GM19351 (cell line): ENCODE results near the gene COL21A1.

Experiments used
- ATAC-seq: cut with Tn5 transposase; IDR thresholded peaks from one replicate; pipeline ENCODE4 v1.9.1; 2021; ENCODE audit warnings: mild to moderate bottlenecking, moderate library complexity; ENCODE audit not compliant: unreplicated experiment

Gene COL21A1

DNA sequence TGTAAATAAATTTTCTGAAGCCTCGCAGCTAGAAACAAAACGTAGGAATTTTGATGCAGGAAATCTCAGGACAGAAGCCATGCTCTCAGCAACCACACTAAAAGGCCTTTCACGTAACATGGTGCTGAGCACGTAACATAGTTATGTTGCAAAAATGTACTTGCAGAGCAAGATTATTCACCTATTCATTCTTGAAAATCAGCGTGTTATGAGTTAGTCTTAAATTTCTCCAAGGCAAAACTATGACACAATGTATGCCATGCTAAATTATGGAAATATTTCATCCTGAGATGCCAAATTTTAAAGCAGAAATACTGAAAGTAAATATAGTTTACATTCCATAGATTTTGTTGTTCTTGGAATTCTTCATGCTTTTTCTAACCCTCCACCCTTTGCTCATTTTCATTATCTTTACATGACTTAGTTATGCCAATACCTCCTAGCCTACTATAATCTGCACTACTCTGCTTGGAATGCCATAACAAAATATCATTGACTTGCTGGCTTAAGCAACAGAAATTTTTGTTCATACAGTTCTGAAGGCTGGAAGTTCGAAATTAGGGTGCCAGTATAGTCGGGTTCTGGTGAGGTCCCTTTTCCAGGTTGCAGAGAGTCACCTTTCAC is 192.2 kb downstream of the COL21A1 start:
- ATAC-seq: no peak

GRCh38 chr6:56051202-56051598 is 196.2 kb downstream of the COL21A1 start:
- no peak for ATAC-seq

GRCh38 chr6:56050530-56051201 is 196.7 kb downstream of the COL21A1 start:
- no peak for ATAC-seq

DNA sequence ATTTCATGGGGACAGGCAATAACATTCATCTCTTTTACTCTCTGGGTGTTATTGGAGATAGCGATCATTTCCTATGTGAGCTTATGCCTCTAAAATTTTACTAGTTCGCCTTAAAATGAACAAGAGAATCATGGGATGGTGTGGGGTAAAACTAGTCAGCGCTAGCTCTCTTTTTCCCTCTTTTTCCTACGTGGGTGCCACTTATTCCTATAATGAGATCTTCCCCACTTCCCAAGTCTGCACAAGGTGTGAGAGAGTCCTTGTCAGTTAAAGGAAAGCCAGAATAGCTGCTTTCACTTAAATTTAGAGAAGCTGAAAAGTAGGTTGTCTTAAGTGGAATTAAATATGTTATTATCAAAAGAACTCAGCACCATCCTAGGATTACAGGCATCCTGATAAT is 198.8 kb downstream of the COL21A1 start:
- ATAC-seq: no peak

DNA sequence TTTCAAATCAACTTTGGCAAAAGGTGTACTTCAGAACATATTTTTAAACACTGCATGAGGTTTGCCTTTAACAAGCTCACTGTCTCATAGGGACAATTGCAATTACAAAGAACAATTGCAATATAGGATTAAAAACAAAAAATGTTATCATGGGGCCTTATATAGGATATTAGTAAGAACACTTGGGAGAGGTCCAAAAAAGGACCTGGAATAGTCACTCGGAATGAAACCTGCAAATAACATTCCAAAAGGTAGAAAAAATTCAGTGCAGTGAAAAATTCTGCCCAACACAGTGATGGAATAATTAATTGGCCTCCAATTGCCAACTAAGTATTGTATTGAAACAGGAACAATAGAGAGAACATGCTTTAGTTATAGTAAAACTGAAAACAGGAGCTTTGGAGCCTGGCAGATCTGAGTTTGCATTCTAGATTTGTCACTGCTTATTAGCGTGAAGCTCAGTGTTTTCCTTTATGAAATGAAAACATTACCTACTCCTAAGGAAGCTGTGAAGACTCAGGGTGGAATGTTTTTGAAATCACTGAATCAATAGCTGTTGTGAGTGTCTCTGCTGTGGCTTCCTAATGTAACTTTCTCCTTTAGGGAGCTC is 199.3 kb downstream of the COL21A1 start:
- ATAC-seq: no peak

- ATAC-seq: no peak
Observed at GRCh38 chr6:56046576-56046975, 200.8 kb downstream of the COL21A1 start.

DNA sequence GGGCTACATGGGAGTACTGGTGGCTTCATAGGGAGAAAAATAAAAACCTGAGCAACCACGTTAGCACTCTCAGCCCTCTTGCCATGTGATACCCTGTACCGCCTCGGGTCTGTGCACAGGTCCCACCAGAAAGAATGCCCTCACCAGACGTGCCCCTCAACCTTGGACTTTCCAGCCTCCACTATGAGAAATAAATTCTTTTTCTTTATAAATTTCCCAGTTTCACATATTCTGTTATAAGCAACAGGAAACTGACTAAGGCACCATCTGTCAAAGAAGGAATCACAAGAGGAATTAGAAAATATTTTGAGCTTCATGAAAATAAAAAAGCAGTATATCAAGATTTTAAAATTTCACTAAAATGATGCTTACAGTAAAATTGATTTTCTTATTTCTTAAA is 203.6 kb downstream of the COL21A1 start:
- ATAC-seq: no peak

- ATAC-seq: no peak
Observed at GRCh38 chr6:56043076-56043475, 204.3 kb downstream of the COL21A1 start.

- no peak for ATAC-seq
Observed at GRCh38 chr6:56041591-56041990, 205.8 kb downstream of the COL21A1 start.

GRCh38 chr6:56040889-56041301 is 206.5 kb downstream of the COL21A1 start:
- no peak for ATAC-seq

- no peak for ATAC-seq
Observed at GRCh38 chr6:56040223-56040622, 207.2 kb downstream of the COL21A1 start.

DNA sequence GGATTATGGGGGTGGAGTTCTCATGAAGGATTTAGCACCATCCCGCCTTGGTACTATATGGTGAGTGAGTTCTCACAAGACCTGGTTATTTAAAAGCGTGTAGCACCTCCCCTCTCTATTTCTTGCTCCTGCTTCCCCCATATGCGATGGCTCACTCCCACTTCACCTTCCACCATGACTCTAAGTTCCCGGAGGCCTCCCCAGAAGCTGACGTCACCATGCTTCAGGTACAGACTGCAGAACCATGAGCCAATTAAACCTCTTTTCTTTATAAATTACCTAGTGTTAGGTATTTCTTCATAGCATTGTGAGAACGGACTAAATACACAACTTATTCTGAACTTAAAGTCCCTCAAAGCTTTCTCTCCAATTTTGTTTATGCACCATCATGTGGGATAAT is 208.6 kb downstream of the COL21A1 start:
- ATAC-seq: no peak

- no peak for ATAC-seq
Observed at GRCh38 chr6:56037601-56038000, 209.8 kb downstream of the COL21A1 start.

GRCh38 chr6:56036916-56037600 is 210.3 kb downstream of the COL21A1 start:
- ATAC-seq: no peak

DNA sequence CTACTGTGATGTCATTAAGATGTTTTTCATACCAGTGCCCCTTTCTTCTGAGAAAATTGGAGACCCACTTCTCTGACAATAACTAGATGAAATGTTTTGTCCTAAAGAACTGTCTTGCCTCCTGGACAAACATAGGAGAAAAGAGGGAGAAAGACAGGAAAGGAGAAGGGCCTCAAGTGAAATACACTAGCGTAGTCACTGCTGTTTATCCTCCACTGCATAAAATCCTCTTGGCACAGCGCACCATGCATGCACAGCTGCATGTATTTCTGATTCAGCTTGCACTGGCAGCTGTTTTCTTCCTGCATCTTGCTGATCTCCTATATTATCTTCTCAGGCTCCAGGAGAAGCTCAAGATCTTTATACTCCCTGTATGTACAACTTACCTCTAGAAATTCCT is 214.0 kb downstream of the COL21A1 start:
- no peak for ATAC-seq

- no peak for ATAC-seq
Observed at GRCh38 chr6:56032715-56033260, 214.6 kb downstream of the COL21A1 start.

DNA sequence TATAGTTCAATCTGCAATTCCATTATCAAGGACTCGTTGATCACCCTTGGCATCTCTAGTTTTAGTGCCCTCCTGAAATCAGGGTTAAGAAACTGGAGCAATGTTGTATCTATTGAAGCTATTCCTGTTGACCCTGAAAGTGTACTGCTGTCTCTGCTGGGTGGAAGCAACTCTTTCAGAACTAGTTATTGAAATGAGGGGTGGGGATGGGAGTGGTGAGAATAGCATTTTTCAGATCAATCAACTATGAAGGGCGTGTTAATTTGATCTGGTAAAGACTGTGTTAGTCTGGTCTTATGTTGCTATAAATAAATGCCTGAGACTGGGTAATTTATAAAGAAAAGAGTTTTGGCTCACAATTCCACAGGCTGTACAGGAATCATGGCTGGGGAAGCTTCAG is 219.5 kb downstream of the COL21A1 start:
- no peak for ATAC-seq

DNA sequence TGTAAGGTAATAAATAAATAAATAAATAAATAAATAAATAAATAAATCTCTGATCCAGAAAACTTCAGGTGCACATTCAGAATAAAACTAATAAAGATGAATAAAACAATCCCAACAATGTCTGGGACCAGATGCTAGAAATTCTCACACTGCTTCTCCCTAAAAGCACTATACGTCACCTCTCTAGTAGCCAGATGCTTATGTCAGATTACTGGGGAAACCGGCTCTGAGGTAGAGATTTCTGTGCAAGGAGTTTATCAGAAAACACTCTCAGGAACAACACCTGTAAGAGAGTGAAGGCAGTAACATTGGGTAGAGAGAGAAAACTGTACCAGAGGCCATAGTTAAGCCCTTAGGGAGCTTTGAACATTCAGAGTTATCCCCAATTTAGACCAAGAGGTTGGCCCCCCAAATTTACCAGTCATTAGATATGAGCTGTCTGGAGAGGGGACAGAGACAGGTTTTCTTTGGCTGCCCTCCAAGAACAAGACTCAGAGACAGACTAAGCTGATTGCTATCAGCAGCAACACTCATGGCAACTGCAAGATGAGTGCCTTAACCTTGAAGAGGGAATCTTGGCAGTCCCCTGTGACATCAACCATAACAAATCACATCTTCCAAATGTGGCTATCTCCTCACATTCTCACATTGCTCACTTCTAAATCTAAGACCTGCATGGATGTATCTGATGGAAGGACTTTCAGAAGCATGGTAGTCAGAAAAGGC is 220.8 kb downstream of the COL21A1 start:
- no peak for ATAC-seq

GRCh38 chr6:56025795-56026194 is 221.6 kb downstream of the COL21A1 start:
- no peak for ATAC-seq

- ATAC-seq: no peak
Observed at GRCh38 chr6:56024931-56025330, 222.4 kb downstream of the COL21A1 start.

GRCh38 chr6:56023829-56024228 is 223.6 kb downstream of the COL21A1 start:
- no peak for ATAC-seq
